ENCODE results near the gene GLS.
"Not testable (repeated sequence)": the region's sequence is repeated elsewhere in the genome, so short reads cannot be mapped to it uniquely, and the experiment has no call there.

GLS gene

DNA sequence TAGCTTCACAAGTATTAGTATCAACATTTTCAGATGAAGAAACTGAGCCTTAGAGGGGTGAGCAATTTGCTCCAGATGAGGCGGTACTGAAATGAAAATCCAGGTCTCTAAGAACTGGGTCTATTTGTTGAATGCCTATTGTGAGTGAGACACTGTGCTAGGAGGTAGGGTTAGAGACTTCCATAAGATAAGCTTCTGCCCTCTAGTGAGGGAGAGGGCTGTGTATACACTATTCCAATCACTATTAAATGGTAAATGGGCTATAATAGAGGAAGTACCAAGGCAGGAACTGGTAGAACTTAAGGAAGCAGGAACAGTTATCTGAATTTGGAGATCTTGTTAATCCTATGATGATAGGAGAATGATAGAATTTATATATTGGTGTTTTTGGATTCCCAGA, 23.6 kb upstream of the GLS start:
- no peak for DNase-seq (ENCODE audit: low read depth in 2 of 2)

DNA sequence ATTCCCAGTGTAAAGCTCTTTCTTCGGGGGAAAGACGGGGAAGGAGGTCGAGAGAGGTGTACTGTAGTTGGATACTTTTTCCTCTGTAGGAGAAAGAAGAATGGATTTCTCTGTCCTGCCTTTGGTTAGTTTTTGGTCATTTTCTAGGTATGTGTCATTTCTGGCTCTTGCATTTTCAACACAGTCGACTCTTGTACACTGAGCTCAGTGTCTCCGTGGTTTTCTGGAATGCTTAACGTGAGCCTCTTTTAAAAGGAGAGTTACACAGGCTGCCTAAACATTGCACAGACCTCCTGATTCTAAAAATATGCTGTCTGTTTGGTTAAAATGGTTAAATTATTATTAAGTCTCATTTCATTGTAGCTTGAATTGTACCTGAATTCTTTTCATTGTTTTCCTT, 21.8 kb upstream of the GLS start:
- no peak for DNase-seq (ENCODE audit: low read depth in 2 of 2)

GRCh38 chr2:190859347-190860297, 21.0 kb upstream of the GLS start:
- no peak for DNase-seq (ENCODE audit: low read depth in 2 of 2)

DNA sequence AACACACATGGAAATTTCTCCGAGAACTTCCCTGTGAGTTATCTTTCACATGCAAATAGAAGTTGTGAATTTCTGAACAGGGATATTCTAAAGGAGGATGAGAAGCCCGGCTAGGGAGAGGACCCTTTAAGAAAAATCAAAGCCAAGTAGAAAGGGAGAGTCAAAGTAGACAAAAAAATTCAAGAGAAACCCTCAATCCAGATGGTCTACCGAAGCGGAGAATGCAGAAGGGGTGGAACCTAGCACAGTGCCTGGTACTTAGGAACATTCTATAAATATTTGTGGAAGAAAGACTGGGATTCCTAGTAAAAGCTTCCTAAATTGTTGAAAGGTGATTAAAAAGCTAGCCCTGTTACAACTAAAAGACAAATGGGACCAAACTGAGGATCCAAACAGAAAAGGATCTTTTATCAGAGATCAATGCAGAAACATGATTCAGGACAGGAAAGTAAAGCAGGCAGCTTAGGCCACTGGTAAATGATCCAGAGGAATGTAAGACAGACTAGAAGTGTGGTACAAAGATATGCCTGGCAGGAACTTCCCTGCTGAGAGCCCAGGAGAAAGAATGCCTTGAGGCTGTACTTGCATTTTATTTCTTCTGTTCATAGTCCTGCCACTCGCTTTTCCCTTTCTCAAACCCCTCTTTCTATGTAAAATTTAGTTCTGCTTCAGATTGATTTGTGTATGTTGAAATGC, 19.5 kb upstream of the GLS start:
- no peak for DNase-seq (ENCODE audit: low read depth in 2 of 2)

GRCh38 chr2:190862128-190862527, 18.5 kb upstream of the GLS start:
- not testable (repeated sequence) for DNase-seq (ENCODE audit: low read depth in 2 of 2)

- no peak for DNase-seq (ENCODE audit: low read depth in 2 of 2)
Measured at GRCh38 chr2:190862571-190862991, 18.0 kb upstream of the GLS start.

- no peak for DNase-seq (ENCODE audit: low read depth in 2 of 2)
Measured at GRCh38 chr2:190863946-190864345, 16.7 kb upstream of the GLS start.

- no peak for DNase-seq (ENCODE audit: low read depth in 2 of 2)
Measured at GRCh38 chr2:190864375-190864774, 16.2 kb upstream of the GLS start.

GRCh38 chr2:190867212-190867611, 13.4 kb upstream of the GLS start:
- no peak for DNase-seq (ENCODE audit: low read depth in 2 of 2)

GRCh38 chr2:190867832-190868231, 12.8 kb upstream of the GLS start:
- no peak for DNase-seq (ENCODE audit: low read depth in 2 of 2)

DNA sequence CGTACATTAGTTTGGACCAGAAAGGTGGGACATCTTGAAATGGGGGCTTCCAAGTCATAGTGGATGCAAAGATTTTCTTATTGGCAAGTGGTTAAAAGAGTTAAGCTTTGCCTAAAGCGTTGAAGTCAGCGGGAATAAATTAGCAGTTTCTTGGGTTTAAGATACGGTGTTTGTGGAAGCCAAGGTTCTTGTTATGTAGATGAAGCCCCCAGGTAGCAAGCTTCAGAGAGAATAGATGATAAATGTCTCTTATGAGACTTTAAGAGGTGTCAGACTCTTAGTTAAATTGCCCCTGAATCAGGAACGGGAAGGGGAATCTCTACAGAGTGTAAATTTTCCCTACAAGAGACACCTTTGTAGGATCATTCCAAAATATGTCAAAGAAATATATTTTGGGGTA, 10.9 kb upstream of the GLS start:
- no peak for DNase-seq (ENCODE audit: low read depth in 2 of 2)

DNA sequence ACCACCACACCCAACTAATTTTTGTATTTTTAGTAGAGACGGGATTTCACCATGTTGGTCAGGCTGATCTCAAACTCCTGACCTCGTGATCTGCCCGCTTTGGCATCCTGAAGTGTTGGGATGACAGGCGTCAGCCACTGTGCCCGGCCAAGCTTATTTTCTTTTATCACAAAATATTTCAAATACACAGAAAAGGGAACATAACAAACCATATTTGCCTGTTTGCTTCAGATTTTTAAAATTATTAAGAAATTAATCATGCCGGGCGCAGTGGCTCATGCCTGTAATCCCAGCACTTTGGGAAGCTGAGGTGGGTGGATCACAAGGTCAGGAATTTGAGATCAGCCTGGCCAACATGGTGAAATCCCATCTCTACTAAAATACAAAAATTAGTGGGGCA, 7.2 kb upstream of the GLS start:
- DNase-seq (ENCODE audit: low read depth in 2 of 2) = not testable (repeated sequence)

GRCh38 chr2:190875891-190876290, 4.7 kb upstream of the GLS start:
- DNase-seq (ENCODE audit: low read depth in 2 of 2) = no peak

GRCh38 chr2:190876631-190877030, 4.0 kb upstream of the GLS start:
- DNase-seq (ENCODE audit: low read depth in 2 of 2) = no peak

GRCh38 chr2:190877436-190877835, 3.2 kb upstream of the GLS start:
- no peak for DNase-seq (ENCODE audit: low read depth in 2 of 2)

- peak; percentile 12 to 27 for DNase-seq (ENCODE audit: low read depth in 2 of 2)
Measured at GRCh38 chr2:190879474-190880377, 895 bp upstream of the GLS start.

GRCh38 chr2:190881084-190881597, 520 bp downstream of the GLS start:
- no peak for DNase-seq (ENCODE audit: low read depth in 2 of 2)

- DNase-seq (ENCODE audit: low read depth in 2 of 2) = peak; percentile 43 to 47
Measured at GRCh38 chr2:190881598-190882410, 1.2 kb downstream of the GLS start.

DNA sequence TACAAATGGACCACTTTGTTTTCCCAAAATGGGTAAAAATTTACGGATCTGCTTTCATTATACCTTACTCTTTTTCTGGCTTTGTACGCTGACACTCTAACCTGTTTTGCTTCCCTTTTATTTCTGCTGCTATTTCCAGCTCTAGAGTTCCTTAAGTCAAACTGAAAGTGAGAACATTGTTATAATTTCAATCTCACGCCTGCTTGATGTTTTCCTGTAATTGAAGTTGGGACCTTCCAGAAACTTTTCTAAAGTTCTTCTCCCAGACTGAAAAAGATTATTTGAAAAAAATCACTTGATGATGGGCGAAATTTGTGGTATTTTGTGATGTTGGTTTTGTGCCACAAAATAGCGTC, 1.8 kb downstream of the GLS start:
- no peak for DNase-seq (ENCODE audit: low read depth in 2 of 2)

GRCh38 chr2:190882856-190883582, 2.4 kb downstream of the GLS start:
- no peak for DNase-seq (ENCODE audit: low read depth in 2 of 2)
